ENCODE measurements around the gene TMEM270. TPM values are rescaled to one million over a fixed set of nuclear protein-coding genes. Genes with fewer than 3 reads are reported as not detected.
"Not testable (repeated sequence)": the region's sequence is repeated elsewhere in the genome, so short reads cannot be mapped to it uniquely, and the experiment has no call there.

Gene TMEM270
- total RNA-seq, 4 donors from 2014 or later, result not detected

DNA sequence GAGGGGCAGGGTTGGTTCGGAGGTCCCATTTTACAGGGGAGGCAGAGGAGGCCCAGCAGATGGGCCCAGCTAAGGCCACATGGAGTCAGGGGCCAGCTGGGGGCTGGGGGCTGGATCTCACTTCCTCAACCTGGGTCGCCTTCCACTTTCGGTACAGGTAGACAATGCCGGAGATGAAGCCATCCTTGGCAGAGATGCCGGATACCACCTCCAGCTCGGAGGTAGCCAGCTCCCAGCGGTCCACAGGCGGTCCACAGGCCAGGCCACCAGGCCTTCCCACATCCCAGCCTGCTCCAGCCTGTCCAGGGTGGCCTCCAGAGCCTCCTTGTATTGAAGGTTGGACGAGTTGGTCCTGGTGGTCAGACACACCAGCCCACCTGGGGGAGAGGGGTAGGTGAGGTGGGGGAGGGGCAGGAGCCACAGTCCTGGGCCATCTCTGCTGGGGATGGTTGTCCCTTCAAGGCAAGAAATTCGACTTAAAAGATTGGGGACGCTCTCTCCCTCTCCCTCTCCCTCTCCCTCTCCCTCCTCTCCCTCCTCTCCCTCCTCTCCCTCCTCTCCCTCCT is 26.2 kb upstream of the TMEM270 start:
- no peak for ATAC-seq
- Histone ChIP-seq H3K27me3 (no peaks in the 10 kb centered on the region), H3K9me3 (no peaks in the 10 kb centered on the region), H3K4me3 (no peak overlapping the region), H3K36me3 (no peaks in the 10 kb centered on the region), H3K4me1 (no peaks in the 10 kb centered on the region), H3K27ac (no peak overlapping the region)
- in situ Hi-C loops (cut with MboI; ENCODE audit: low sequenced_read_pairs in 4 of 4), result no loop called here
- no peak for DNase-seq
- intact Hi-C loops (cut with DNase I; ENCODE audit: low total_unique reads), result no loop called here
- TF ChIP-seq, protein P1, sequence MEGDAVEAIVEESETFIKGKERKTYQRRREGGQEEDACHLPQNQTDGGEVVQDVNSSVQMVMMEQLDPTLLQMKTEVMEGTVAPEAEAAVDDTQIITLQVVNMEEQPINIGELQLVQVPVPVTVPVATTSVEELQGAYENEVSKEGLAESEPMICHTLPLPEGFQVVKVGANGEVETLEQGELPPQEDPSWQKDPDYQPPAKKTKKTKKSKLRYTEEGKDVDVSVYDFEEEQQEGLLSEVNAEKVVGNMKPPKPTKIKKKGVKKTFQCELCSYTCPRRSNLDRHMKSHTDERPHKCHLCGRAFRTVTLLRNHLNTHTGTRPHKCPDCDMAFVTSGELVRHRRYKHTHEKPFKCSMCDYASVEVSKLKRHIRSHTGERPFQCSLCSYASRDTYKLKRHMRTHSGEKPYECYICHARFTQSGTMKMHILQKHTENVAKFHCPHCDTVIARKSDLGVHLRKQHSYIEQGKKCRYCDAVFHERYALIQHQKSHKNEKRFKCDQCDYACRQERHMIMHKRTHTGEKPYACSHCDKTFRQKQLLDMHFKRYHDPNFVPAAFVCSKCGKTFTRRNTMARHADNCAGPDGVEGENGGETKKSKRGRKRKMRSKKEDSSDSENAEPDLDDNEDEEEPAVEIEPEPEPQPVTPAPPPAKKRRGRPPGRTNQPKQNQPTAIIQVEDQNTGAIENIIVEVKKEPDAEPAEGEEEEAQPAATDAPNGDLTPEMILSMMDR (IDR thresholded peaks at IDR 0.05 in 4 of 5, conservative IDR thresholded peaks at IDR 0.05 in 1 of 5), result no peak
- no peak for TF ChIP-seq POLR2A (IDR thresholded peaks at IDR 0.05)

DNA sequence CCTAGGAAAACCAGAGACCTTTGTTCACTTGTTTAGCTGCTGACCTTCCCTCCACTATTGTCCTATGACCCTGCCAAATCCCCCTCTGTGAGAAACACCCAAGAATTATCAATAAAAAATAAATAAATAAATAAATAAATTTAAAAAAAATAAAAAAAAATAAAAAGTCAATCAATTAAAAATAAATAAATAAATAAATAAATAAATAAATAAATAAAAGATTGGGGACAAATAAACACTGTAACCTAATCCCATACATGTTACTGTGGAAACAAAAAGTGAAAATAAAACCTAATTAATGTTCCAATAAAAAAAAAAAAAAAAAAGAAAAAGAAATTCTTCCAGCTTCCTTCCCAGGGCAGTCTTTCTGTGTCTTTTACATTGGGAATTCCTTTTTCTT is 23.8 kb upstream of the TMEM270 start:
- H3K27ac ChIP-seq; ATAC-seq; in situ Hi-C loops (cut with MboI; ENCODE audit: low sequenced_read_pairs in 4 of 4); H3K4me1 ChIP-seq; H3K27me3 ChIP-seq; H3K4me3 ChIP-seq; H3K9me3 ChIP-seq; H3K36me3 ChIP-seq; DNase-seq; intact Hi-C loops (cut with DNase I; ENCODE audit: low total_unique reads): not testable (repeated sequence)

DNA sequence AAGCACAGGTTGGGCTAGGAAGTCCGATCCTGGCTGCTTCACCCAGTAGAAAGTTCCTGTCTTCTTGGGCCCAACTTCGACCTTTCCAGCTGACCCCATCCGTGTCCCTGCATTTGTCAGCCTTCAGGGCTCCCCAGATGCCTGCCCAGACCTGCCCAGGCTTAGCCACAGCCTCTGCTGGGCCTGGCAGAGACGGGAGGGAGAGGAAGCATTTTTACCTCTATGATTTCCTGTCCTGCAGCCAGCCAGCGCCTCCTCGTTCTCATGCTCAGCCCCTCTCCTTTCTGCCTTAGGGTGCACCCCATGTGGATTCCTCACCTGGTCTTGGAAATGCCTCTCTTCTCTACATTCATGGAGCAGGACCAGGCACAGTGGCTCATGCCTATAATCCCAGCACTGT is 22.3 kb upstream of the TMEM270 start:
- H3K4me1 ChIP-seq, result peaks cover 6 to 7% of the 10 kb centered on the region in 2 donors
- TF ChIP-seq POLR2A (IDR thresholded peaks at IDR 0.05), result no peak
- TF ChIP-seq, protein P1 (IDR thresholded peaks at IDR 0.05 in 4 of 5, conservative IDR thresholded peaks at IDR 0.05 in 1 of 5), result no peak
- no peaks in the 10 kb centered on the region for H3K27me3 ChIP-seq
- H3K4me3 ChIP-seq, result no peak overlapping the region
- DNase-seq, result no peak
- ATAC-seq, result no peak
- H3K27ac ChIP-seq, result no peak overlapping the region
- no peaks in the 10 kb centered on the region for H3K36me3 ChIP-seq
- no peaks in the 10 kb centered on the region for H3K9me3 ChIP-seq
- intact Hi-C loops (cut with DNase I; ENCODE audit: low total_unique reads), result no loop called here
- in situ Hi-C loops (cut with MboI; ENCODE audit: low sequenced_read_pairs in 4 of 4), result no loop called here

DNA sequence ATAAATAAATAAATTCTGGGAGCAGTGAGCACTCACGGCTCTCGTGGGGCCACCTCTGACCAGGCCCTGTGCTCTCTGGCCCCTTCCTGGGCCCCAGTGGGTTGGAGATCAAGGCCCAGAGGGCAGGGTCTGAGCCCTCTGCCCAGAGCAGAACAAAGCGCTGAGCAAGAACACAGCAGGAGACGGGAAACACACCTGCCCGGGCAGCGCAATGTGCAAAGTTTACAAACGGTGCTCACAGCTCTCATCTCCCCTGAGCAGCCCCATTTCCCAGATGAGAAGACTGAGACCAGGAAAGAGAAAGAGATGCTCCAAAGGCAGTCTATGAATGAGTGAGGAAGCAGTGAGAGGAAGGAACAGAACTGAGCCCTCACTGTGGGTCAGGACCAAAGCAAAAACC is 21.7 kb upstream of the TMEM270 start:
- intact Hi-C loops (cut with DNase I; ENCODE audit: low total_unique reads) (no loop called here), in situ Hi-C loops (cut with MboI; ENCODE audit: low sequenced_read_pairs in 4 of 4) (no loop called here)
- Histone ChIP-seq H3K4me3 (no peak overlapping the region), H3K36me3 (no peaks in the 10 kb centered on the region), H3K4me1 (peaks cover 6 to 7% of the 10 kb centered on the region in 2 donors), H3K27me3 (no peaks in the 10 kb centered on the region), H3K27ac (no peak overlapping the region), H3K9me3 (no peaks in the 10 kb centered on the region)
- TF ChIP-seq POLR2A (IDR thresholded peaks at IDR 0.05), result no peak
- TF ChIP-seq, protein P1 (IDR thresholded peaks at IDR 0.05 in 4 of 5, conservative IDR thresholded peaks at IDR 0.05 in 1 of 5), result no peak
- ATAC-seq (no peak), DNase-seq (no peak)

DNA sequence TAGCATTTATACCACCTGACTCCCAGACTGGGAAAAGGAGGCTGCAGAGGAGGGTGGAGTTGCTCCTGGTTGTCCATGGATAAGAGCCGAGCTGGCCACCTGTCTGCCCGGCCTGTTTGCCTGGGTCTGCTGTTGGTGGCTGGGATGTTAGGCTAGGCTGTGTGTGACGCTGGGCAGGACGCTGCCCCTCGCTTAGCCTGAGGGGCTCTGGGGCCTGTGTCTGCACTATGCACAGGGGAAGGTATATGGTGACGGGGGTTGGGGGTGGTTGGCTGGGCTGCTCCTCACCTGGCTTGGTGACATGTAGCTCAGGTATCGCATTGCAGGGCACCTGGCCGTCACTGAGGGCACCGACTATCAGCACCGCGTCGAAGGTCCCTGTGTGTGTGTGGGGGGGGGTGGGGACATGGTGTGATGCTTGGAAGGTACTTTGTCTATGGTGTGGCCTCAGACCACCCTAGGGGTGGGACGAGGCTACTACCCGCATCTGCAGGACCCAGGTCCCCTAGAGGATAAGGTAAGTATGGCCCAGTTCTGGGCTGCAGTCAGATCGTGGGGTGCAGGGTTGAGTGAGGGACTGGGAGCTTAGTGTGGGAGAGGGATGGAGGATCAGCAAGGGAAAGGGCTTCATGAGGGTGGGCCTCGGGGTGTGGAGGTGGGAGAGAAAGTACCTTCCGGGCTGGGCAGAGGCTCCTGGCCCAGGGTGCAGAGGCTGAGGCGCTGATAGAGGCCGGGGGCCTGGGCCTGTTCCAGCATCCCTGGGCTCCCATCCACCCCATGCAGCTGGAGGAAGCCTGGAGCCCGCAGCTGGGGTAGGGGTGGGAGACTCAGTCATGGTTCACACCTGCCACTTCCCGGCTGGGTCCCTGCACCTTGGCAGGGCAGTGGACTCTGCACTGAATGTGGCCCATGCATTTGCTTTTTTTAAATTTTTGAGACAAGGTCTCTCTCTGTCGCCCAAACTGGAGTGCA is 20.9 kb upstream of the TMEM270 start:
- Histone ChIP-seq H3K27ac (no peak overlapping the region), H3K27me3 (no peaks in the 10 kb centered on the region), H3K4me1 (peaks cover 6 to 7% of the 10 kb centered on the region in 2 donors), H3K9me3 (no peaks in the 10 kb centered on the region), H3K36me3 (no peaks in the 10 kb centered on the region), H3K4me3 (no peak overlapping the region)
- intact Hi-C loops (cut with DNase I; ENCODE audit: low total_unique reads), result loop anchor here (5.0 to 10.0 kb wide), 2 partner anchors 103 to 215 kb away; partner anchors contain the start of genes ABHD11 and MLXIPL
- DNase-seq (no peak), ATAC-seq (no peak)
- in situ Hi-C loops (cut with MboI; ENCODE audit: low sequenced_read_pairs in 4 of 4), result no loop called here
- TF ChIP-seq, protein P1 (IDR thresholded peaks at IDR 0.05 in 4 of 5, conservative IDR thresholded peaks at IDR 0.05 in 1 of 5), result no peak
- TF ChIP-seq POLR2A (IDR thresholded peaks at IDR 0.05), result no peak

All from gastrocnemius medialis (tissue), 4 donors.